NCI-H2227 (cell line): ENCODE data around the gene CPSF4.
A peak's percentile ranks its signal among the peaks of the same experiment; 100 is the strongest.
"Not testable (repeated sequence)": the region's sequence is repeated elsewhere in the genome, so short reads cannot be mapped to it uniquely, and the experiment has no call there.

Source experiments
- DNase-seq: peaks from one replicate; lab custom pipeline; 2025; ENCODE audit not compliant: unreplicated experiment; lab: John Stamatoyannopoulos, UW

The CPSF4 gene

DNA sequence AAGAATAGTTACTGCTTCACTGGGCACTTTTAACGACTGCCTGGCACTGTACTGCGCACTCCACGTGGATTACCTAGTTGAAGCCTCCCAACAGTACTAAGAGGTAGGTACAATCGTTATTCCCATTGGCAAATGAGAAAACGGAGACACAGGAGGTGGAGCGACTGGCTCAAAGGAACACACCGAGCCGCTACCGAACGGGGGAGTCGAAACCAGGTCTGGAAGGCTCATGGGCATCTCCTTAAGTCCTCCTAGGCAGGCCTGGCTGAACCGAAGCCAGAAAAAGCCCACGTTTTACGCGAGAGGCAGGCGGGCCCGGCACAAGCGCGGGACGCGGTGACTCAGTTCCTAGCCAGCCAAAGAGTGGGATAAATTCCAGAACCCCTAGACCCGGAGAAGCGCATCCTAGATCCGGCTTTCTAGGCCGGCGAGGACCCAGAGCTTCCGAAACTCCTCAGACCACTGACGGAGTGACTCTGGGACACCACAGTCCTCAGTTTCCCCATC, 30.8 kb upstream of the CPSF4 start:
- DNase-seq = peak; percentile 76

DNA sequence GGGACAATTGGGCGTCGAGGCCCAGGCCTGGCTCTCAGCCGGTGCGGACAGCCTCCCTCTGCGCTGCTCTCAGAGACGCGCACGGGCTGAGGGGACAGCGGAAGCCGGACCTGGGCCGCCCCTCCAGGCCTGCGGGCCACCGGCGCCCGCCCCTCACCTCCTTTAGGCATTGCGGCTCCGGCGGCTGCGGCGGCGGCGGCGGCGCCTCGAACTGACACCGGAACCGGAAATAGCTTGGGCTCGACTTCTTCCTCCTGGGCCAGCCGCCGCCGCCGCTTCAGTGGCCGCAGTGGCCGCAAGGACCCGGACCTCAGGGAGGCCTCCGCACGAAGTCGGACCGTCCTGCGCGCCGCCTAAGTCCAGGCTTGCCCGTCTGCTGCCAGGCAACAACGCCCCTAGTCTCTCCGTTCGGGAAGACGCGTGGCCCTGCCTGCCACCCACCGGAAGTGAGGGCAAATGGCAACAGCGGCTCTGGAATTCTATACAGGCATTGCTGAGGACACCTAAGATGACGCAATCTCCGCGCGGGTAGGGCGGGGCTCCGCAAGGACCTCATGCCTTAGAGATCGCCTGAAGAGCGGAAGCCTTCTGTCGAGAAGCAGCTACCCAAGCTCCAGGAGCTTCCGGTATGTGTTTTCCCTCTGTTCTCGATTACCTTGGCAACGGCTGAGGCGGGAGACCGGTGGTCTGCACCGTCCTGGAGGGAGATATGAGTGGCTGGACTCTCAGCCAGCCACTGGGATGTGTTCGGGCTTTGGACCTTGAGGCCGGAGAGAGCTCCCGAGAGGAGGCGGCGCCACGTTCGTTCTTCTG, 30.2 kb upstream of the CPSF4 start, which contains the start of the genes BUD31 and PDAP1:
BUD31 (plus strand) TSS at position 591 of the 813 bp plus-strand sequence. CDS start 2,124 bp downstream, outside the sequence.
PDAP1 (minus strand) TSS at position 219 of the 813 bp plus-strand sequence; CDS start at position 170, 49 bp downstream.
- peak; percentile 98 for DNase-seq

DNA sequence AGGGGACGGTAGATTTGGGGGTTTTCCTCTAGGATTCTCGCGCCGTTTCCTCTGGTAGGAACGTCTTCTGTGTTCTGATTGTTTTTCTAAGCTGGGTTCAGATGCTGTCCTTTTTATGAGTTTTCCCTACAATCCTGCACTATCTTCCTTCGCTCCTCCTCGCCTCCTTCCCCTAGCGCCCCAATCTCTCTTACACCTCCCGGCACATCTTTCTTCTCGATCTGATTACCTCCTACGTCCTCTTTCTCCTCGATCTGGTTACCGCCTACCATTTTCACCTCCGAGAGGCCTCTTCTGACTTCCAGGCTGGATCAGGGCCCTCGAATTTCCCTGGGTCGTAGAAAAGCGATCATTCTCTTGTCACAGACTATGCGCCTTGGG, 29.6 kb upstream of the CPSF4 start:
- DNase-seq = no peak

- no peak for DNase-seq
Measured at GRCh38 chr7:99409806-99410205, 28.9 kb upstream of the CPSF4 start.

- no peak for DNase-seq
Measured at GRCh38 chr7:99410635-99411034, 28.1 kb upstream of the CPSF4 start.

DNA sequence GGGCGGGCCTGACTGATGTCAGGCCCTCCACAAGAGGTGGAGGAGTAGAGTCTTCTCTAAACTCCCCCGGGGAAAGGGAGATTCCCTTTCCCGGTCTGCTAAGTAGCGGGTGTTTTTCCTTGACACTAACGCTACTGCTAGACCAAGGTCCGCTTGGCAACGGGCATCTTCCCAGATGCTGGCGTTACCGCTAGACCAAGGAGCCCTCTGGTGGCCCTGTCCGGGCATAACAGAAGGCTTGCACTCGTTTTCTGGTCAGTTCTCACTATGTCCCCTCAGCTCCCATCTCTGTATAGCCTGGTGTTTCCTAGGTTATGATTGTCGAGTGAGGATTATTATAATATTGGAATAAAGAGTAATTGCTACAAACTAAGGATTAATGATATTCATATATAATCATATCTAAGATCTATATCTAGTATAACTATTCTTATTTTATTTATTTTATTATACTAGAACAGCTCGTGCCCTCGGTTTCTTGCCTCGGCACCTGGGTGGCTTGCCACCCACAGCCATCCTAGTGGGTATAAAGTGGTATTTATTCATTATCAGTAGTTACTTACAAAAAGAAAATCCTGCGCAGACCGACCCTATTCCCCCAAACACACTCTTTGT, 23.1 kb upstream of the CPSF4 start:
- DNase-seq = peak; percentile 78

DNA sequence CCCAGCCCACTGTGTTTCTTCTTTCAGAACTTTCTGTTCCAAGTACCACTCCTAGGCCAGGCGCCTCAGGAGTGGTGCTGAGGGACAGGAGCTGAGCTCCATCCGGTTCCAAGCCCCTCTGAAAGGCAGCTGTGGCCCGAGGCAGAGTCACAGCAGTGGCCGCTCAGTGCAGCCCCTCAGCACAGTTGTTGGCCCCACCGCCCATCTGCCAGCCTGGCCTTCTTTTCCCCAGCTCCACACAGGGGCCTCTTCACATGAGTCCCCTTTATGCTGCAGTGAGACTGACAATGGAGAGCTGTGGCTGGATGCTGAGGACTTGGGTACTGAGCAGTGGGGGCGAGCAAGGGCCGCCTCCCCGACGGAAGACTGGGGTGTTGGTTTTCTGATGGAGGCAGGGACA, 20.5 kb upstream of the CPSF4 start:
- DNase-seq = no peak

GRCh38 chr7:99419323-99420021, 19.3 kb upstream of the CPSF4 start:
- no peak for DNase-seq

DNA sequence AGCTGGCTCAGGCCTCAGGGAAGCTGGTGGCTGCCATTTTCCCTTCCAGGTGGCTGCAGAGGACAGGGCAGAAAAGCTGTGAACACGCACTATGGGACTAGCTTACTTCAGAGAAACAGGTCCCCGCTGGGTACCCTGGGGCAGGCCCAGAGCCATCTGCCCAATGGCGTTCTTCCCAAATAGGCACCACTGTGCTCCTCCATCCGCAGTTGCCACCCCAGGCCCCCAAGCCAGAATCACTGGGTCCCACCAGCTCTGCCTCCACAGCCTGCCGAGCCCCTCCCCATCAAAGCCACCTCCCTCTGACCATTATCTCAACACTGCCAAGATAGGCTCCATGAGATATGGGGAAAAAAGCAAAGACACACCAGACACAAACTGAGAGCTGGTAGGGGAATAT, 18.5 kb upstream of the CPSF4 start:
- no peak for DNase-seq

GRCh38 chr7:99420986-99421385, 17.8 kb upstream of the CPSF4 start:
- DNase-seq = no peak

DNA sequence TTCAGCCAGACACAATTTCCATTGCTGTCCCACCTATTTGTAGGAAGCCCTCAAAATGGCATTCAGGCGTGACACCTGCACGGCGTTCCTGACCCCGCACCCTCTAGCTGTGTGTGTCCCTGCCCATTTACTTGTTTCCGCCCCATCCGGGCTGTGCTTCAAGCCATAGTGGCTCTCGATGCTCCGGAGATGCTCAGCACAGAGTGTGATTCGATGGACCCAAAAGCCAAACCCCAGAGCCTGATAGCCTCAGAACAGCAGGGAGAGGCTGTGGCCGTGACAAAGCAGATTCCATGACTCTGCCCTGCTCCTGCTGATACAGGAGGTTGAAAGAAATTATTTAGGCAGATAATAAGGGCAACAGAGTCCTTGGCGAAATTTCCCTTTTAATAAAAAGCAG, 16.6 kb upstream of the CPSF4 start:
- peak; percentile 52 for DNase-seq

GRCh38 chr7:99422625-99423024, 16.1 kb upstream of the CPSF4 start:
- no peak for DNase-seq

DNA sequence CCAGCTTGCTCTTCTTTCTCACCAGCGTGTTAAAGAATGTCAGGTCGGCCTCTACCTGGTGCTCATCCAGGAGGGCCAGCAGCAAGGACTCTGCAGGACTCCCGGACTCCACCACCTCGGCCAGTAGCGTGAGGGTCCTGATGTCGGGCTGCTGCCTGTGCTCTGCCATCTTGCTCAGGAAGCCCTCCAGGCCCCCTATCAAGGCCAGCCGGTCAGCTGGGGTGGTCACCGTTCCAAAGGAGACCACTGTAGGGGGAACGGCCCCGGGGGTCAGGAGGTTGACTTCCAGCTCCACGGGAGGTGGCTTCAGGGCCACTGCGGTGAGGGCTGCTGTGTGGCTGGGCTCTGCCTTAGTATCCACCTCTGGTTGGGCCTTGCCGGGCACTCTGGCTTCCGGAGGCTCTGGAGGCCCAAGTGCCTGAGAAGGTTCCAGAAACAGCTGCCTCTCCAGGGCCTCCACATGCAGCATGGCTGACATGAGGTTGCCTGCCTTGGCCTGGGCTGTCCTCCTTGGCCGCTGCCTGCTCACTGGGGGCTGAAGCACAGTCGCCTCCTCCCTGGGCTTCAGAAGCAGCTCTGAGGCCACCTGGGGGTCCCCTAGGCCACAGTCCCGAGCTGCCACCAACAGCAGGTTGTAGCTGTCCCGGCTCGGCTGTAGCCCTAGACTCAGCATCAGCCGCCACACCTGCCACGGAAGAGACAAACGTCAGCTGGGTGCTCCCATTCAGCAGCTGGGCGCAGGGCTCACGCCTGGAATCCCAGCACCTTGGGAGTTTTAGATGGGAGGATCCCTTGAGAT, 13.6 kb upstream of the CPSF4 start:
- DNase-seq = no peak

- DNase-seq = no peak
Measured at GRCh38 chr7:99428972-99429566, 9.7 kb upstream of the CPSF4 start.

DNA sequence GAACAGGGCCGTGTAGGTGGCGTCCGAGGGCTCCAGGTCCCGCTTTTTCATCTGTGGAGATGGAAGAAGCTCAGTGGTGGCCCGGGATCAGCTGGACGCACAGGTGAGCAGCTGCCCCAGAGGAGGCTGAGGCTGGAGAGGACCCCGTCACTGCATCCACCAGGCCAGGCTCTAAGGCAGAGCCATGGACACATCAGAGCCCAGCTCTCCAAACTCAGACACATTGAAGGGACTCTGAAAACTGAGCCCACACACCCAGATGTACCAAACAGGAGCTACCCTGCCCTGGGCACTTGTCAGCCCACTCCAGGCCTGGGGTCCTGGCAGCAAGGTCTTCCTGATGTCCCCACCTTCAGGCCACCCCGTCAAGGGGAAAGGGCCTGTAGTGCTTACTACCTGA, 9.0 kb upstream of the CPSF4 start:
- no peak for DNase-seq

DNA sequence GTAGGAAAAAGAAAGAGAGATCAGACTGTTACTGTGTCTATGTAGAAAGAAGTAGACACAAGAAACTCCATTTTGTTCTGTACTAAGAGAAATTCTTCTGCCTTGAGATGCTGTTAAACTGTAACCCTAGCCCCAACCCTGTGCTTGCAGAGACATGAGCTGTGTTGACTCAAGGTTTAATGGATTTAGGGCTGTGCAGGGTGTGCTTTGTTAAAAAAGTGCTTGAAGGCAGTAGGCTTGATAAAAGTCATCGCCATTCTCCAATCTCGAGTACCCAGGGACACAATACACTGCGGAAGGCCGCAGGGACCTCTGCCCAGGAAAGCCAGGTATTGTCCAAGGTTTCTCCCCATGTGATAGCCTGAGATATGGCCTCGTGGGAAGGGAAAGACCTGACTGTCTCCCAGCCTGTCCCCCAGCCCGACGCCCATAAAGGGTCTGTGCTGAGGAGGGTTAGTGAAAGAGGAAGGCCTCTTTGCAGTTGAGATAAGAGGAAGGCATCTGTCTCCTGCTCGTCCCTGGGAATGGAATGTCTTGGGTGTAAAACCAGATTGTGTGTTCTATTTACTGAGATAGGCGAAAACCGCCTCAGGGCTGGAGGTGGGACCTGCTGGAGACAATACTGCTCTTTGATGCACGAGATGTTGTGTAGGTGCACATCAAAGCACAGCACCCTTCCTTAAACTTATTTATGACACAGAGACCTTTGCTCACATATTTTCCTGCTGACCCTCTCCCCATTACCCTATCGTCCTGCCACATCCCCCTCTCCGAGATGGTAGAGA, 6.8 kb upstream of the CPSF4 start:
- DNase-seq = not testable (repeated sequence)

DNA sequence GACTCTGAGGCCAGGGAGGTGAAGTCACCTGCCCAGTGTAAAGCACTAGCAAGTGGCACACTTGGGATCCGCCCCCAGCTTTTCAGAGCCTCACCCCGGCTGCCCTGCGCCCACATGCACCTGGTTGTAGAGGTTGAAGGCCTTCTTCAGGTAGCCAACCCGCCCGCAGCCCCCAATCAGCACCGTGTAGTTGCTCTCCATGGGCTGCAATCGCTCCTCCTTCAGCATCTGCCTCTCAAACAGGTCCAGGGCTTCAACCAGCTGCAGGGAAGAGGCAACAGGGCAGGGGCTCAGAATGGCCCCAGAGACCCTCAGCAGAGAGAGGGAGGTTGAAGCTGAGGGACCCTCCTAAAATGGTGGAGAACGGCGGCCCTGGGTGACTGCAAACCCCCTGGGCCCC, 5.6 kb upstream of the CPSF4 start:
- no peak for DNase-seq

GRCh38 chr7:99437946-99438572, 684 bp upstream of the CPSF4 start:
- no peak for DNase-seq

DNA sequence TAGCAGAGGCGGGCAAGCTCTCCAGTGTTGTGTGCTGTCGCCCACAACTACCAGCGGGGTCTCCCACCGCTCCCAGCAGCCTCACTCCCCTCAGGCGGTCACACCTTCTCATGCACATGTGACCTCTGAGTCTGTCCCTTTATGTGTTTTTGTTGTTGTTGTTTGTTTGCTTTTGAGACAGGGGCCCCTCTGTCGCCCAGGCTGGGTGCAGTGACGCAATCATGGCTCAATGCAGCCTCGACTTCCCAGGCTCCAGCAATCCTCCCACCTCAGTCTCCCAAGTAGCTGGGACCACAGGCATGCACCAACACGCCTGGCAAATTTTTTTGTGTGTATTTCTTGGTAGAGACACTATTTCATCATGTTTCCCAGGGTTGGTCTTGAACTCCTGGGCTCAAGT, 1.5 kb downstream of the CPSF4 start:
- no peak for DNase-seq
